Measurements from ENCODE around the gene LRIG1. TPM values are rescaled to one million over a fixed set of nuclear protein-coding genes. Genes with fewer than 3 reads are reported as not detected.

Gene LRIG1
- total RNA-seq, 1 experiment from 2014 or later: 5.3 TPM

- intact Hi-C loops (cut with micrococcal nuclease; ENCODE audit: unreplicated experiment) (no loop called here), in situ Hi-C loops (cut with HindIII; ENCODE audit: low pct_unique_long_range_greater_than_20kb, low sequenced_read_pairs) (no loop called here)
- Histone ChIP-seq H3K9me3 (ENCODE audit: control insufficient read depth, insufficient read depth, low read depth, low read length) (no peaks in the 10 kb centered on the region), H3K4me1 (ENCODE audit: control insufficient read depth, insufficient read depth, low read length) (0 out of 2 replicates have a peak, but pooled peaks cover 3% of the 10 kb centered on the region), H3K36me3 (ENCODE audit: control insufficient read depth, insufficient read depth, low read length) (no peaks in the 10 kb centered on the region), H3K27me3 (ENCODE audit: control insufficient read depth, insufficient read depth, low read length) (peaks cover 8% of the 10 kb centered on the region), H3K27ac (ENCODE audit: low read length) (no peak overlapping the region), H3K4me3 (ENCODE audit: low read depth in 2 of 2, low read length in 2 of 2) (no peak overlapping the region)
- POLR2A ChIA-PET: no interaction called here
- CTCF ChIA-PET: no interaction called here
- no TSS peak for BruUV-seq (replicated peaks)
- DNase-seq (ENCODE audit: low read depth, low spot score): no peak
- no peak for TF ChIP-seq TCF7L2 (IDR thresholded peaks at IDR 0.05; ENCODE audit: low read depth, low read length)
- TF ChIP-seq CTCF (IDR thresholded peaks at IDR 0.05): no peak
- TF ChIP-seq SIN3A (IDR thresholded peaks at IDR 0.05; ENCODE audit: borderline replicate concordance, insufficient read depth, low read depth, low read length): no peak
- no peak for TF ChIP-seq REST (IDR thresholded peaks at IDR 0.05; ENCODE audit: insufficient read depth in 1 of 2, low read depth in 2 of 2, low read length in 1 of 2)
- no peak for TF ChIP-seq POLR2AphosphoS5 (IDR thresholded peaks at IDR 0.05; ENCODE audit: low read depth, low read length)
- no peak for ATAC-seq
These were observed 5.3 kb upstream of the LRIG1 start for GRCh38 chr3:66506154-66506553.

GRCh38 chr3:66504850-66505641, 4.2 kb upstream of the LRIG1 start:
- in situ Hi-C loops (cut with HindIII; ENCODE audit: low pct_unique_long_range_greater_than_20kb, low sequenced_read_pairs): no loop called here
- intact Hi-C loops (cut with micrococcal nuclease; ENCODE audit: unreplicated experiment): no loop called here
- DNase-seq (ENCODE audit: low read depth, low spot score): no peak
- no peak for ATAC-seq
- no peaks in the 10 kb centered on the region for H3K9me3 ChIP-seq (ENCODE audit: control insufficient read depth, insufficient read depth, low read depth, low read length)
- no peaks in the 10 kb centered on the region; the same call in 1 of the 2 replicates for H3K36me3 ChIP-seq (ENCODE audit: control insufficient read depth, insufficient read depth, low read length)
- POLR2A ChIA-PET: no interaction called here
- peaks cover 8% of the 10 kb centered on the region for H3K27me3 ChIP-seq (ENCODE audit: control insufficient read depth, insufficient read depth, low read length)
- CTCF ChIA-PET: no interaction called here
- no TSS peak for BruUV-seq (replicated peaks)
- H3K4me3 ChIP-seq (ENCODE audit: low read depth in 2 of 2, low read length in 2 of 2): no peak overlapping the region
- TF ChIP-seq CTCF (IDR thresholded peaks at IDR 0.05) (no peak), TCF7L2 (IDR thresholded peaks at IDR 0.05; ENCODE audit: low read depth, low read length) (no peak), SIN3A (IDR thresholded peaks at IDR 0.05; ENCODE audit: borderline replicate concordance, insufficient read depth, low read depth, low read length) (no peak), REST (IDR thresholded peaks at IDR 0.05; ENCODE audit: insufficient read depth in 1 of 2, low read depth in 2 of 2, low read length in 1 of 2) (no peak), POLR2AphosphoS5 (IDR thresholded peaks at IDR 0.05; ENCODE audit: low read depth, low read length) (no peak)
- no peak overlapping the region for H3K27ac ChIP-seq (ENCODE audit: low read length)
- 0 out of 2 replicates have a peak, but pooled peaks cover 3% of the 10 kb centered on the region for H3K4me1 ChIP-seq (ENCODE audit: control insufficient read depth, insufficient read depth, low read length)

Measured in Panc1 (cell line).